SK-N-SH treated with all-trans-retinoic acid at 6 μM for 48 hours (cell line): ENCODE results near the gene PTPDC1.

Source experiments
- ATAC-seq: fragments of 200-7000 bp; cut with Tn5 transposase; 3 replicates; pipeline ENCODE4 v1.9.1; 2020; ENCODE audit warnings: mild to moderate bottlenecking, moderate library complexity
- ARNTL ChIP-seq: fragments of 450-650 bp; formaldehyde crosslinking; IDR thresholded peaks from 2 replicates; pipeline ENCODE4 v1.5.0; 2020; ENCODE audit warnings: low read depth, mild to moderate bottlenecking, moderate library complexity, borderline replicate concordance
- BACH2 ChIP-seq: fragments of 250-450 bp; sonication (Bioruptor Pico); IDR thresholded peaks from 2 replicates; pipeline ENCODE4 v1.9.0; 2021; ENCODE audit warnings: mild to moderate bottlenecking, borderline replicate concordance
- CSDC2 ChIP-seq: fragments of 250-450 bp; sonication (Bioruptor Pico); IDR thresholded peaks from 2 replicates; pipeline ENCODE4 v1.5.0; 2020; ENCODE audit warnings: mild to moderate bottlenecking, moderate library complexity
- ESRRG ChIP-seq: fragments of 250-450 bp; sonication (Bioruptor Pico); IDR thresholded peaks from 2 replicates; pipeline ENCODE4 v1.6.1; 2021; ENCODE audit warnings: mild to moderate bottlenecking
- GLIS3 ChIP-seq: fragments of 250-450 bp; sonication (Bioruptor Pico); IDR thresholded peaks from 2 replicates; pipeline ENCODE4 v1.5.0; 2020; ENCODE audit warnings: mild to moderate bottlenecking, moderate library complexity
- ISL1 ChIP-seq: fragments of 250-450 bp; sonication (Bioruptor Pico); IDR thresholded peaks from 2 replicates; pipeline ENCODE4 v2.1.2; 2022; ENCODE audit warnings: mild to moderate bottlenecking, moderate library complexity
- OSR1 ChIP-seq: fragments of 250-450 bp; sonication (Bioruptor Pico); IDR thresholded peaks from 2 replicates; pipeline ENCODE4 v1.8.0; 2022; ENCODE audit warnings: moderate library complexity, mild to moderate bottlenecking, inconsistent platforms
- PATZ1 ChIP-seq: fragments of 250-450 bp; sonication (Bioruptor Pico); IDR thresholded peaks from 2 replicates; pipeline ENCODE4 v1.8.0; 2020; ENCODE audit warnings: mild to moderate bottlenecking, moderate library complexity, borderline replicate concordance
- PPARA ChIP-seq: fragments of 250-450 bp; sonication (Bioruptor Pico); IDR thresholded peaks from 2 replicates; pipeline ENCODE4 v1.5.0; 2020; ENCODE audit warnings: mild to moderate bottlenecking, borderline replicate concordance
- RARB ChIP-seq: fragments of 250-450 bp; sonication (Bioruptor Pico); IDR thresholded peaks from 2 replicates; pipeline ENCODE4 v1.8.0; 2021; ENCODE audit warnings: mild to moderate bottlenecking, moderate library complexity
- SNAI2 ChIP-seq: fragments of 250-450 bp; sonication (Bioruptor Pico); IDR thresholded peaks from 2 replicates; pipeline ENCODE4 v1.5.0; 2020; ENCODE audit warnings: mild to moderate bottlenecking, moderate library complexity
- TCF4 ChIP-seq: fragments of 250-450 bp; sonication (Bioruptor Pico); IDR thresholded peaks from 2 replicates; pipeline ENCODE4 v1.8.0; 2021; ENCODE audit warnings: mild to moderate bottlenecking, moderate library complexity, borderline replicate concordance
- TOX ChIP-seq: fragments of 250-450 bp; sonication (Bioruptor Pico); IDR thresholded peaks from 2 replicates; pipeline ENCODE4 v1.8.0; 2021; ENCODE audit warnings: mild to moderate bottlenecking, moderate library complexity, borderline replicate concordance
- TSHZ2 ChIP-seq: fragments of 250-450 bp; sonication (Bioruptor Pico); IDR thresholded peaks from 2 replicates; pipeline ENCODE4 v1.5.0; 2020; ENCODE audit warnings: mild to moderate bottlenecking, moderate library complexity
- ZC3H10 ChIP-seq: fragments of 250-450 bp; sonication (Bioruptor Pico); IDR thresholded peaks from 2 replicates; pipeline ENCODE4 v1.5.1; 2021; ENCODE audit warnings: mild to moderate bottlenecking, moderate library complexity
- ZFP3 ChIP-seq: fragments of 250-450 bp; sonication (Bioruptor Pico); IDR thresholded peaks from 2 replicates; pipeline ENCODE4 v1.5.0; 2020; ENCODE audit warnings: mild to moderate bottlenecking, moderate library complexity
- ZFP30 ChIP-seq: fragments of 450-650 bp; formaldehyde crosslinking; IDR thresholded peaks from 2 replicates; pipeline ENCODE4 v1.5.0; 2022; ENCODE audit warnings: mild to moderate bottlenecking, moderate library complexity
- ZNF565 ChIP-seq: fragments of 450-650 bp; formaldehyde crosslinking; conservative IDR thresholded peaks from 2 replicates; pipeline ENCODE4 v1.5.0; 2020; ENCODE audit warnings: low read depth, mild to moderate bottlenecking, moderate library complexity
- TF ChIP-seq, protein P1 (sequence below): fragments of 250-450 bp; sonication (Bioruptor Pico); IDR thresholded peaks from 2 replicates; pipeline ENCODE4 v1.8.0; 2021; ENCODE audit warnings: low read depth, mild to moderate bottlenecking, moderate library complexity, borderline replicate concordance

The PTPDC1 gene

GRCh38 chr9:94080249-94080648, 4.0 kb upstream of the PTPDC1 start:
- no peak for TF ChIP-seq ZNF565 (CRISPR knock-in tag)
- no peak for TF ChIP-seq PATZ1 (CRISPR knock-in tag)
- no peak for TF ChIP-seq RARB (CRISPR knock-in tag)
- TF ChIP-seq, protein P1, sequence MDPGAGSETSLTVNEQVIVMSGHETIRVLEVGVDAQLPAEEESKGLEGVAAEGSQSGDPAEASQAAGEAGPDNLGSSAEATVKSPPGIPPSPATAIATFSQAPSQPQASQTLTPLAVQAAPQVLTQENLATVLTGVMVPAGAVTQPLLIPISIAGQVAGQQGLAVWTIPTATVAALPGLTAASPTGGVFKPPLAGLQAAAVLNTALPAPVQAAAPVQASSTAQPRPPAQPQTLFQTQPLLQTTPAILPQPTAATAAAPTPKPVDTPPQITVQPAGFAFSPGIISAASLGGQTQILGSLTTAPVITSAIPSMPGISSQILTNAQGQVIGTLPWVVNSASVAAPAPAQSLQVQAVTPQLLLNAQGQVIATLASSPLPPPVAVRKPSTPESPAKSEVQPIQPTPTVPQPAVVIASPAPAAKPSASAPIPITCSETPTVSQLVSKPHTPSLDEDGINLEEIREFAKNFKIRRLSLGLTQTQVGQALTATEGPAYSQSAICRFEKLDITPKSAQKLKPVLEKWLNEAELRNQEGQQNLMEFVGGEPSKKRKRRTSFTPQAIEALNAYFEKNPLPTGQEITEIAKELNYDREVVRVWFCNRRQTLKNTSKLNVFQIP: no peak
- TF ChIP-seq OSR1 (CRISPR knock-in tag): no peak
- no peak for TF ChIP-seq TOX (CRISPR knock-in tag)
- no peak for TF ChIP-seq ARNTL (CRISPR knock-in tag)
- TF ChIP-seq ZC3H10 (CRISPR knock-in tag): no peak
- ATAC-seq: no peak

DNA sequence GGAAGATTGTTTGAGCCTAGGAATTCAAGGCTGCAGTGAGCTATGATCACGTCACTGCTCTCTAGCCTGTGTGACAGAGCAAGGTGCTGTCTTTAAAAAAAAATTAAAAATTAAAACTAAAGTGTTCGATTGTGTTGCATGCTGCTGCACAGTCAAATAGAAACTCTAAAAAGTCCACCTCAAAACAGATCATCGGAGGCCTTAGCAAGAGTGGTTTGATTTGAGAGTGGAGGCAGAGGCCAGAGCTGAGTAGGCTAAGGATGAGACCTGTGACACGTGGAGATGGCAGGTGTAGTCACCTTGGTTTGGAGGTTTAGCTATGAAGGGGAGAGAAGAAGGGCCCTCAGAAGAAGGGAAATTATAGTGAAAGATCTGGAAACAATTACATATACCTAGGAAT, 2.8 kb upstream of the PTPDC1 start:
- no peak for ATAC-seq
- TF ChIP-seq ESRRG (CRISPR knock-in tag) (no peak), SNAI2 (CRISPR knock-in tag) (no peak), BACH2 (CRISPR knock-in tag) (no peak), ARNTL (CRISPR knock-in tag) (no peak), CSDC2 (CRISPR knock-in tag) (no peak), TSHZ2 (CRISPR knock-in tag) (no peak), TCF4 (CRISPR knock-in tag) (no peak), OSR1 (CRISPR knock-in tag) (no peak), GLIS3 (CRISPR knock-in tag) (no peak), ZC3H10 (CRISPR knock-in tag) (no peak), PPARA (CRISPR knock-in tag) (no peak), ZFP3 (CRISPR knock-in tag) (no peak), ZFP30 (CRISPR knock-in tag) (no peak), ZNF565 (CRISPR knock-in tag) (no peak)
- TF ChIP-seq, all 23 proteins: peak for 0

DNA sequence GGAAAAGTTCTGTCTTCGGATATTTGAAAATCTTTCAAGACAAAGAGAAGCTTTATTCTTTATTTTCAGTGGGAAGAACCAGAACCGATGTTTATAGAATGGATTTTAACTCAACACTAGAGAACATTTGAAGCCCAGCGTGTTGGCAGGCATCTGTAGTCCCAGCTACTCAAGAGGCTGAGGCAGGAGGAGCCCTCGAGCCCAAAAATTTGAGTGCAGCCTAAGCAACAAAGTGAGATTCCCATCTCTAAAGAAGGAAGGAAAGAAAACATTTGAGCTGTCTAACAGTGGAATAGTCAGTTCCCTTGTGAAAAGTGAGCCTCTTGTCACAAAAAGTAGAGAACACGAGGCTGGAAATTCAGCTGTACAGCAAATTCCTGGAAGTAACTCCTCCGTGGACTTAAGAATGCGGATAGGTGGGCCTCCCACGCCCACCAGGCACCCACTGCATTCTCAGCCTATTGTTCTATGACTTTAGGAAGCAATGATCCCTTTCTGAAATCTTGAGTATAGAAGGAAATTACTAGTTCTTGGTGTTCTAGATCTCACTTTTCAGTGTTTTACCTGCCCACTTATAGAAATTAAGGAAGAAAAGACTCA, 2.3 kb upstream of the PTPDC1 start:
- ATAC-seq: no peak
- no peak for TF ChIP-seq ZC3H10 (CRISPR knock-in tag)
- TF ChIP-seq ZNF565 (CRISPR knock-in tag): no peak
- TF ChIP-seq, protein P1: no peak
- TF ChIP-seq TSHZ2 (CRISPR knock-in tag): no peak
- no peak for TF ChIP-seq ISL1 (CRISPR knock-in tag)
- no peak for TF ChIP-seq ESRRG (CRISPR knock-in tag)
